Measurements from ENCODE around the gene NMUR1. TPM values are rescaled to one million over a fixed set of nuclear protein-coding genes. Genes with fewer than 3 reads are reported as not detected.
"Not testable (repeated sequence)": the region's sequence is repeated elsewhere in the genome, so short reads cannot be mapped to it uniquely, and the experiment has no call there.

NMUR1 gene
- total RNA-seq, 1 experiment from 2014 or later: 0.10 TPM

GRCh38 chr2:231563378-231563961, 33.2 kb upstream of the NMUR1 start:
- Histone ChIP-seq H3K27me3 (ENCODE audit: control insufficient read depth, insufficient read depth, low read length) (no peaks in the 10 kb centered on the region), H3K36me3 (replicated peaks; ENCODE audit: control insufficient read depth, insufficient read depth, low read length) (no peaks in the 10 kb centered on the region), H3K4me3 (ENCODE audit: insufficient read depth, low read depth, low read length) (no peak overlapping the region)
- DNase-seq: peak; percentile 93

GRCh38 chr2:231557571-231558217, 27.4 kb upstream of the NMUR1 start:
- Histone ChIP-seq H3K36me3 (replicated peaks; ENCODE audit: control insufficient read depth, insufficient read depth, low read length) (no peaks in the 10 kb centered on the region), H3K4me3 (ENCODE audit: insufficient read depth, low read depth, low read length) (no peak overlapping the region), H3K27me3 (ENCODE audit: control insufficient read depth, insufficient read depth, low read length) (no peaks in the 10 kb centered on the region)
- peak; percentile 94 for DNase-seq

- Histone ChIP-seq H3K27me3 (ENCODE audit: control insufficient read depth, insufficient read depth, low read length) (no peaks in the 10 kb centered on the region), H3K4me3 (ENCODE audit: insufficient read depth, low read depth, low read length) (no peak overlapping the region), H3K36me3 (replicated peaks; ENCODE audit: control insufficient read depth, insufficient read depth, low read length) (no peaks in the 10 kb centered on the region)
- DNase-seq: no peak
These were observed 26.7 kb upstream of the NMUR1 start for GRCh38 chr2:231556981-231557380.

- H3K4me3 ChIP-seq (ENCODE audit: insufficient read depth, low read depth, low read length); H3K36me3 ChIP-seq (replicated peaks; ENCODE audit: control insufficient read depth, insufficient read depth, low read length); DNase-seq; H3K27me3 ChIP-seq (ENCODE audit: control insufficient read depth, insufficient read depth, low read length): not testable (repeated sequence)
These were observed 26.3 kb upstream of the NMUR1 start for GRCh38 chr2:231556496-231556895.

GRCh38 chr2:231554748-231555545, 24.7 kb upstream of the NMUR1 start:
- Histone ChIP-seq H3K27me3 (ENCODE audit: control insufficient read depth, insufficient read depth, low read length) (no peaks in the 10 kb centered on the region), H3K36me3 (replicated peaks; ENCODE audit: control insufficient read depth, insufficient read depth, low read length) (no peaks in the 10 kb centered on the region), H3K4me3 (ENCODE audit: insufficient read depth, low read depth, low read length) (no peak overlapping the region)
- DNase-seq: no peak

GRCh38 chr2:231554327-231554726, 24.1 kb upstream of the NMUR1 start:
- no peak overlapping the region for H3K4me3 ChIP-seq (ENCODE audit: insufficient read depth, low read depth, low read length)
- no peaks in the 10 kb centered on the region for H3K27me3 ChIP-seq (ENCODE audit: control insufficient read depth, insufficient read depth, low read length)
- no peak for DNase-seq
- H3K36me3 ChIP-seq (replicated peaks; ENCODE audit: control insufficient read depth, insufficient read depth, low read length): no peaks in the 10 kb centered on the region

GRCh38 chr2:231552752-231553151, 22.5 kb upstream of the NMUR1 start:
- Histone ChIP-seq H3K27me3 (ENCODE audit: control insufficient read depth, insufficient read depth, low read length) (no peaks in the 10 kb centered on the region), H3K36me3 (replicated peaks; ENCODE audit: control insufficient read depth, insufficient read depth, low read length) (no peaks in the 10 kb centered on the region), H3K4me3 (ENCODE audit: insufficient read depth, low read depth, low read length) (no peak overlapping the region)
- no peak for DNase-seq

GRCh38 chr2:231549446-231550239, 19.4 kb upstream of the NMUR1 start:
- Histone ChIP-seq H3K36me3 (replicated peaks; ENCODE audit: control insufficient read depth, insufficient read depth, low read length) (no peaks in the 10 kb centered on the region), H3K27me3 (ENCODE audit: control insufficient read depth, insufficient read depth, low read length) (no peaks in the 10 kb centered on the region), H3K4me3 (ENCODE audit: insufficient read depth, low read depth, low read length) (no peak overlapping the region)
- DNase-seq: no peak

- H3K4me3 ChIP-seq (ENCODE audit: insufficient read depth, low read depth, low read length): no peak overlapping the region
- H3K36me3 ChIP-seq (replicated peaks; ENCODE audit: control insufficient read depth, insufficient read depth, low read length): no peaks in the 10 kb centered on the region
- no peak for DNase-seq
- H3K27me3 ChIP-seq (ENCODE audit: control insufficient read depth, insufficient read depth, low read length): no peaks in the 10 kb centered on the region
These were observed 18.5 kb upstream of the NMUR1 start for GRCh38 chr2:231548752-231549151.

- H3K36me3 ChIP-seq (replicated peaks; ENCODE audit: control insufficient read depth, insufficient read depth, low read length): no peaks in the 10 kb centered on the region
- no peaks in the 10 kb centered on the region for H3K27me3 ChIP-seq (ENCODE audit: control insufficient read depth, insufficient read depth, low read length)
- no peak for DNase-seq
These were observed 17.3 kb upstream of the NMUR1 start for GRCh38 chr2:231547315-231548110.

GRCh38 chr2:231546014-231546715, 15.9 kb upstream of the NMUR1 start:
- no peaks in the 10 kb centered on the region for H3K27me3 ChIP-seq (ENCODE audit: control insufficient read depth, insufficient read depth, low read length)
- H3K4me3 ChIP-seq (ENCODE audit: insufficient read depth, low read depth, low read length): no peak overlapping the region
- DNase-seq: no peak
- no peaks in the 10 kb centered on the region for H3K36me3 ChIP-seq (replicated peaks; ENCODE audit: control insufficient read depth, insufficient read depth, low read length)

More at GRCh38 chr2:231547315-231548110, 17.3 kb upstream of the NMUR1 start:
- H3K4me3 ChIP-seq (ENCODE audit: insufficient read depth, low read depth, low read length): no peak overlapping the region

GRCh38 chr2:231545105-231545902, 15.1 kb upstream of the NMUR1 start:
- Histone ChIP-seq H3K27me3 (ENCODE audit: control insufficient read depth, insufficient read depth, low read length) (no peaks in the 10 kb centered on the region), H3K36me3 (replicated peaks; ENCODE audit: control insufficient read depth, insufficient read depth, low read length) (no peaks in the 10 kb centered on the region), H3K4me3 (ENCODE audit: insufficient read depth, low read depth, low read length) (no peak overlapping the region)
- DNase-seq: no peak

- no peaks in the 10 kb centered on the region for H3K36me3 ChIP-seq (replicated peaks; ENCODE audit: control insufficient read depth, insufficient read depth, low read length)
- no peaks in the 10 kb centered on the region for H3K27me3 ChIP-seq (ENCODE audit: control insufficient read depth, insufficient read depth, low read length)
- no peak overlapping the region for H3K4me3 ChIP-seq (ENCODE audit: insufficient read depth, low read depth, low read length)
- DNase-seq: no peak
These were observed 11.9 kb upstream of the NMUR1 start for GRCh38 chr2:231542136-231542535.

Measured in H7 (cell line).